Stimulated activated CD8-positive, alpha-beta memory T cell treated with anti-CD3 and anti-CD28 coated beads, Interleukin-7, amount 100 ng/mL, for 24 hours (primary cell): Measurements from ENCODE around the gene ATP5MC2.
"Not testable (repeated sequence)": the region's sequence is repeated elsewhere in the genome, so short reads cannot be mapped to it uniquely, and the experiment has no call there.

Experiments
- DNase-seq: peaks from one replicate; pipeline ENCODE4 v3.0.0-alpha.2; 2020; ENCODE audit warnings: low read depth

The ATP5MC2 gene

DNA sequence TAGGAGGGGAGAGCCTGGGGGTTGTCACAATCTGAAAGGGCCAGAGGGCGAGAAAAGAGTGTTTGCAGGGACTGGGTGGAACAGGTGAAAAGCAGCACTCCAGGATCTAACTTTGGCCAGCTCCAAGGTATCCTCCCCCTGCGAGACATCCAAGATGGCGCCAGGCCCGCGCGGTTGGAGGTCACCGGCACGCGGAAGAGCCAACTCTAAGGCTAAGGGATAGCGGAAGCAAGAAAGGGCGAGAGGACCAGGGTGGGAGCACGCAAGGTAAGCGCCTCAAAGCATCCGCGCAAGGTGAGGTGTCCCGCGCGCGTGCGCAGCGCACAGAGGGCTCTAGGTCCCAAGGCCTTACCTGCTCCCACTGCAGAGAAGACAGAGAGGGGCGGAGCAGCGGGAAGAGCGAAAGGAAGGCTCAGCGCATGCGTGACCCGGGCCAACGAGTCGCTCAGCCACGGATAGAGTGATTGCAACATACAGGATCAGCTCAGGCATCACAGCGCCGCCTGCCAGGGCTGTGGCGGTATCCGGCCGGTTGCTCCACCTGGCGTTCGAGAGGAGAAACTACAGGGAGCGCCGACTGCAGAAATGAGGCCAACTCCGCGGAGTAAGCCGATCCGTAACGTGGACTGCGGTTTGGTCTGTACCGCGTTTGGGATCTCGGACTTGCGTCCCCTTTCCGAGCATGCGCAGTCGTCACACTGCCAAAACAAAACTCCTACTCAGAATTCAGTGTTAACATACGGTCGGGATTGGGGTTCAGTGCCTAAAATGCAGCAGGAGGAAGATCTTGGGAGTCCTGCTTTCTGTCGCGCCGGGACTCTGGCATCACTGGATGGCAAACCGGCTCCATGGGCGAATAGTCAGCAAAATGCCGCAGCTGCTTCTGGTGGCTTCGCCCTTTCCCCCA lies at the start of gene ATP5MC2:
TSS of gene ATP5MC2 (minus strand) at position 383 of the 907 bp plus-strand sequence. CDS start 3,469 bp downstream, outside the sequence.
- DNase-seq, result peak; percentile 93

GRCh38 chr12:53722450-53723041 lies 46.7 kb upstream of the ATP5MC2 start:
- DNase-seq, result no peak

DNA sequence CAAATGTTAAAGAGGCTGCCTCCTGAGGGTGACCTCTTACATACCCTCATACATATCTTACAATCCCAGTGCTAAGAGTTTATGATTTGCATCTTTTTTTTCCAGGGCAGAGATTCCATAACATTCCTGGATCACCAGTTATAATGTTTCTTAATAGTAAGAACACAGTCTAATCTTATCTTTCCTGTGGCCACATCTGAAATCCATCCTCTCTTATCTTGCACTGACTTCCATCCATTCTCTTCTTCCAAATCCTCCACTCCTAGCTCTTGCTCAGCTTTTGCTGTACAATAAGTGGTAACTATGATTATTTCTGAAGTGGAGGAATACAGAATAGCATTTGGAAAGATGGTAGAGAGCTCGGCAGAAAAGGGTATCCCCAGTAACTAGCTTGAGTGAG lies 45.1 kb upstream of the ATP5MC2 start:
- DNase-seq, result no peak

- DNase-seq, result no peak
Measured at GRCh38 chr12:53719649-53720048, 43.8 kb upstream of the ATP5MC2 start.

- not testable (repeated sequence) for DNase-seq
Measured at GRCh38 chr12:53718567-53718966, 42.7 kb upstream of the ATP5MC2 start.

- no peak for DNase-seq
Measured at GRCh38 chr12:53717319-53717718, 41.4 kb upstream of the ATP5MC2 start.

DNA sequence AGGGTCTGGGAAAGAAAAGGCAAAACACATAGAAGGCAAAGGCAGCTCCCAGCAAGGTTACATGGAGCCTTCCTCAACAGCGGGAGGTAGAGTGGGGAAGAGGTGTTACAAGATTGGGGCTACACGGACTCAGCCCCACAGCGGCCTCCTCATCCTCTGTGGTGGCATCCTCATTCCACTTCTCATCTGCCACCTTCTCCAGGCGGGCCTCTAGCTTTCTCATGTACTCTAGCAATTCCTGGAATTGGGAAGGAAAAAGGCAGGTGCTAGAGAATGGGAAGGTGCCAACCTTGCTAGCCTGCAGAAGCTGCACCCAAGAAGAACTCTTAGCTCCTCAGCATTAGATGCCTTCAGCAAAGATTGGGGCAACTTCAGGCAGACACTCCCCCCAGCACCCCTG lies 38.1 kb upstream of the ATP5MC2 start:
- DNase-seq, result no peak

DNA sequence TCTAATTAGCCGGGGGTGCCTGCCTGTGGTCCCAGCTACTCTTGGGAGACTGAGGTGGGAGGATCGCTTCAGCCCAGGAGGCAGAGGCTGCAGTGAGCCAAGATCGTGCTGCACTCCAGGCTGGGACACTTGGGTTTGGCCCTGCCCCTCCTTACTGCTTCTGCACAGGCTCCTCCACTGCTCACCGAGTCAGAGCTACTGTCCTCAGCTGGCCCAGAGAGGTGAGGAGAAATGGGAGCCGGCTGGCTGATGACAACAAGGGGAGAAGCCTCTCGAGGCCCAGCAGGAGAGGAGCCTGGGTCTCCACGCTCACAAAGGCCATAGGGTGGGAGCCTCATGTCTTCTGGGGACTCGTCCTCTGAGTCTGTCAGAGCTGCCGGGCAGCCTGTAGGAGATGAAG lies 37.6 kb upstream of the ATP5MC2 start:
- no peak for DNase-seq

GRCh38 chr12:53712059-53712643 lies 36.3 kb upstream of the ATP5MC2 start:
- DNase-seq, result no peak

DNA sequence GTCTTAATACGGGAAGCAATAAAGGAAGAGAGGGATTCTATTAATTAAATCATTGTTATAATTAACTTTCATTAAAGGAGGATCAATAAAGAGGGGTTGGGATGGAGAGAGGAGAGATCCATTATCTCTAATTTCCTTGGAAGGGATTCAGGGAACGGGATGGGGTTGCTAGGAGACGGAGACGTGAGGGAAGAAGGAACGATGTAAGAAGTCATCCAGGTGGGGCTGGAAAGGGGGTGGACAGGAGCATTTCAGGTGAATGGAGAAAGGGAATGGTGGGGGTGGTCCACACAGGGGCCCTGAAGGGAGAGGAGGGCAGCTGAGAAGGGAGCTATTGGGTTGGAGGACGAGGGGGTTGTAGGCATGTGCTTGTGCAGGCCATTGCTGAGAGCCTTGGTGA lies 34.2 kb upstream of the ATP5MC2 start:
- DNase-seq, result no peak

GRCh38 chr12:53709671-53710070 lies 33.8 kb upstream of the ATP5MC2 start:
- DNase-seq, result no peak

- DNase-seq, result no peak
Measured at GRCh38 chr12:53706080-53706479, 30.2 kb upstream of the ATP5MC2 start.

GRCh38 chr12:53703756-53704155 lies 27.9 kb upstream of the ATP5MC2 start:
- DNase-seq, result no peak

DNA sequence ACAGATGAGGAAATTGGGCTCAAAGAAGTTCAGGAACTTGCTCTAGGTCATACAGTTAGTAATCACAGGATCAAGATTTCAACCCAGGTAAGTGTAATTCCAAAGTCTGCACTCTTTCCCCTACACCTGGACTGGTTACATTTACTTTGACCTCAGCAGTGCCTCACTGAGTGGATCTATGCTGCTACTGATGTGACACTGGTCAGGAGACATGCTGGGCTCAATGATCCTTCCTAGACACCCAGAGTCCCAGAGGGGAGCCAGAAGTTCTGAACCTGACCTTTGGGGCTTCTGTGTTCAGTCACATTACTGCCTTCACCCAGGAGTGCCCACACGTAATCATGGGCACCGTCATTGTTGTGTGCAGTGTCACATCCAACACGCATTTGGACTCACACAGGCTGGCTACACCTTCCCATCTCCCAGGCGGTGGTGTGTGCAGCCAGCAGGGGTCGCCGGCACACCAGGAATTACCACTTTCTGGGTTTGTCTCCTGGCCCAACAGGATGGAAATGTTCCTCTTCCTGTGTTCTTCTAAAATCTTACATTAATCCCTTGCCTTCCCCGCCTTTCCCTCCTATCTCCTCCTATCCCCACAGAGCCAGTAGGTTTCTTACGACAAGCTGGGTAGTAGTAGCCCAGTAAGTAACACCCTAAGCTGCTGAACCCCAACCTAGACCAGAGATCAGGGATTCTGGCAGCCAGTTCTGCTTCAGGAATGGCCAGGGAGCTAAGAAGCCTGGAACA lies 25.8 kb upstream of the ATP5MC2 start:
- DNase-seq, result peak; percentile 66

DNA sequence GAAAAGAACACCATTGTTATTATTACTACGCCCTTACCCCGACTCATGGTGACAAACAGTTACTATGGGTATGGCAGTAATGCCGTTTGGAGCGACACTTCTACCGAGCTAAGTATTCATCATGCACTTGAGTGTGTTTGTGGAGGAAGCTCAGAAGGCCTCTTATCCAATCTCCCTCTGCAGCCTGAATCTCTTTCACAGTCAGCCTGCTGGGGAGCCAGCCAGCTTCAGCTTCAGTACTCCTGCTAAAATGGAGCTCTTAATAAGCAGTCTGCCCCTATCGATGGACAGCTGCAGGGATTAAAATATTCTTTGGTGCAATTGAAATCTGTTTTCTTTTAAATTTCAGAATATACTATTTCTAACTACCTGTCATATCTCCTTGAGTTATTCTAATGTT lies 24.7 kb upstream of the ATP5MC2 start:
- DNase-seq, result no peak

DNA sequence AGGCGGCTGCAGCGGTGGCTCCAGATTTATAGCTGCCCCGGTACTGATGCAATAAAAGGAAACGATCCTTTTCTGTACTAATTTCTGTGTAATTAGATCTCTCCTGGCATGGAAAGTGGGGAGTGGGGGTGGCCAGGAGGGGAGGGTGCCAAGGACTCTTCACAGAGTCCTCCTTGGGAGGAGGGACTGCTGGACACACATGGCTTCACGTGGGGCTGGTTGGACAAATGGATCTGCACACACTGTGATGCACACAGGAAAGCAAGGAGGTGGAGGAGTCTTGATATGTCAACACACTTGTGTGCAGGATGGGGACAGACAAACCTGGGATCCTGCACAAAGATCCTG lies 23.8 kb upstream of the ATP5MC2 start:
- no peak for DNase-seq

- DNase-seq, result no peak
Measured at GRCh38 chr12:53698948-53699677, 23.2 kb upstream of the ATP5MC2 start.

- DNase-seq, result no peak
Measured at GRCh38 chr12:53696655-53697331, 20.9 kb upstream of the ATP5MC2 start.

DNA sequence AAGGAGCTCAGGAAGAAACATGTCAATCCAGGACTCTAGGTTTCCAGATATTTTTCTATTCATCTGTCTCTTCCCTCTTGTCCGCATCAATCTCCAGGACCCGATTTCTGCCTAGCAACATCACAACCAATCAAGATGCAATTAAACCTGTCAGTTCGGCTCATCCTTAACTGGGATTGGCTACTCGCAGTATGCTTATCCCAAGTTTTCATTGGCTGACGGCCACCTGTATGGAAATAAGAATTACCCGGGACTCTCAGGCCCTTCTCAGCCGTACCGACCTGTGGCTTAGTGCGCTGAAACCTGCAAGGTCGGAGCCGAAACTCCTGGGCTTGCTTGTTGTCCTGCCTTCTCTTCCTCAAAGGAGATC lies 20.4 kb upstream of the ATP5MC2 start:
- DNase-seq, result no peak

- DNase-seq, result no peak
Measured at GRCh38 chr12:53695152-53696145, 19.6 kb upstream of the ATP5MC2 start.
